NCI-H526 treated with DMSO at 0.1 percent for 48 hours (cell line): ENCODE measurements around the gene PPP4R1.

Experiments used
- DNase-seq: peaks from one replicate; lab custom pipeline; 2025; lab: John Stamatoyannopoulos, UW

PPP4R1 gene

GRCh38 chr18:9545029-9545428, 69.3 kb downstream of the PPP4R1 start:
- DNase-seq = no peak

GRCh38 chr18:9542924-9543323, 71.4 kb downstream of the PPP4R1 start:
- DNase-seq = no peak

GRCh38 chr18:9539938-9540337, 74.4 kb downstream of the PPP4R1 start:
- DNase-seq = no peak

GRCh38 chr18:9539283-9539682, 75.1 kb downstream of the PPP4R1 start:
- no peak for DNase-seq

- no peak for DNase-seq
Measured at GRCh38 chr18:9537677-9538076, 76.7 kb downstream of the PPP4R1 start.

GRCh38 chr18:9536354-9537152, 77.8 kb downstream of the PPP4R1 start:
- DNase-seq = no peak

- no peak for DNase-seq
Measured at GRCh38 chr18:9535430-9535991, 78.8 kb downstream of the PPP4R1 start.

GRCh38 chr18:9534844-9535243, 79.5 kb downstream of the PPP4R1 start:
- DNase-seq = no peak

- DNase-seq = no peak
Measured at GRCh38 chr18:9531791-9532410, 82.5 kb downstream of the PPP4R1 start.

- DNase-seq = no peak
Measured at GRCh38 chr18:9530226-9531009, 83.9 kb downstream of the PPP4R1 start.

- DNase-seq = no peak
Measured at GRCh38 chr18:9526458-9526857, 87.9 kb downstream of the PPP4R1 start.

- no peak for DNase-seq
Measured at GRCh38 chr18:9522952-9523351, 91.4 kb downstream of the PPP4R1 start.

GRCh38 chr18:9521770-9522169, 92.6 kb downstream of the PPP4R1 start:
- DNase-seq = no peak

GRCh38 chr18:9520666-9521065, 93.7 kb downstream of the PPP4R1 start:
- DNase-seq = no peak

GRCh38 chr18:9519399-9519798, 95.0 kb downstream of the PPP4R1 start:
- no peak for DNase-seq

GRCh38 chr18:9517869-9518268, 96.5 kb downstream of the PPP4R1 start:
- DNase-seq = no peak

- peak; percentile 20 for DNase-seq
Measured at GRCh38 chr18:9516437-9517064, 97.8 kb downstream of the PPP4R1 start.

GRCh38 chr18:9513971-9514512, 100.3 kb downstream of the PPP4R1 start:
- no peak for DNase-seq

GRCh38 chr18:9508446-9509025, 105.8 kb downstream of the PPP4R1 start:
- no peak for DNase-seq

- DNase-seq = no peak
Measured at GRCh38 chr18:9507565-9508088, 106.7 kb downstream of the PPP4R1 start.
